ENCODE measurements around the gene CERK.

- TF ChIP-seq POLR2A (IDR thresholded peaks at IDR 0.05; ENCODE audit: low read length) = no peak
- TF ChIP-seq GATA1 (IDR thresholded peaks at IDR 0.05; ENCODE audit: low read depth, low read length) = no peak
Measured at GRCh38 chr22:46638601-46639431, 99.2 kb downstream of the CERK start.
